ENCODE measurements around the gene KCTD19.
A peak's percentile ranks its signal among the peaks of the same experiment; 100 is the strongest.
"Not testable (repeated sequence)": the region's sequence is repeated elsewhere in the genome, so short reads cannot be mapped to it uniquely, and the experiment has no call there.

Gene KCTD19

DNA sequence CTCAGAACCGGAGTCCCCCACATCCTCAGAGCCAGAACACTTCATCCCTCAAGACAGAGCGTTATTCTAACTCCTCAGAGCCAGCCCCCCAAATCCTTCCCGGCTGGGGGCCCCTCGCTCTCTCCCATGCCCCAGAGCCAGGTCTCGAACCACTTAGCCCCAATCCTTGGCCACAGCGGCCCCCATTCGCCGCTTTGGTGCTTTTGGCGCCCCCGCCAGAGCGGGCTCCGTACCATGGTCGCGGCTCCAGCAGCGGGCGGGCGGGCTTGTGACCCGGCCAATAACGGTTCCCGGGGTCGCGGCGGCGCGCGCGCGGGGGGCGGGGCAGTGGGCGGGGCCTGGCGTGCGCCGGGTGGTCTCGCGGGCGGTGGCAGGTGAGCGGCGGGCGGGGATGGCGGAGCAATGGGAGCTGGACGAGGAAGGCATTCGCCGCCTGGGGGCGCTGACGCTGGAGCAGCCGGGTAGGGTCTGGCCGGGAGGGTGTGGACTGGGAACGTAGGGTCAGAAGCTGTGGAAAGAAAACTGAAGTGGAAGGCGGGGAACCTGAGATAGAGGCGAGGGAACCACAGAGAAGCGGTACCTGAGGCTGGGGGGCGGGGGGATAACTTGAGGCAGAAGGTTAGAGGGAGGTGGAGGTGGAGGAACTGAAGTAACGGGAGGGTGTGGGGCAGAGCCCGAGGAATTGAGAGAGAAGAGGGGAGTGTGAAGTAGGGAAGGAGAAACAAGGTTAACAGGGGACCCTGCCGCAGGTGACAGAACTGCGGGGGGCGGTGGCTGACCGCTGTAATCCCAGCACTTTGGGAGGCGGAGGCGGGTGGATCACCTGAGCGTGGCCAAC, at the start of gene KCTD19, which contains the start of gene LRRC36:
Gene KCTD19, minus strand, starts transcription at position 270 of the 838 bp plus-strand sequence. Its CDS starts 34 bp downstream, at position 236.
Gene LRRC36, plus strand, starts transcription at position 344 of the 838 bp plus-strand sequence. Its CDS starts 48 bp downstream, at position 392.
- peak; percentile 43 for DNase-seq

DNA sequence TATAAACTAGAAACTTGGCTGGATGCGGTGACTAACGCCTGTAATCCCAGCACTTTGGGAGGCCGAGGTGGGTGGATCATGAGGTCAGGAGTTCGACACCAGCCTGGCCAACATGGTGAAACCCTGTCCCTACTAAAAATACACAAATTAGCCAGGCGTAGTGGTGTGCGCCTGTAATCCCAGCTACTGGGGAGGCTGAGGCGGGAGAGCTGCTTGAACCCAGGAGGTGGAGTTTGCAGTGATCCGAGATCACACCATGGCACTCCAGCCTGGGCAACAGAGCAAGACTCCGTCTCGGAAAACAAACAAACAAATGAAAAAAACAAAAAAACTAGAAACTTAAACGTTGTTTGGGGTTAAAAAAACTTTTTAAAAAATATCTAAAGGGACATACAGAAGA, 49.5 kb upstream of the KCTD19 start:
- not testable (repeated sequence) for DNase-seq

DNA sequence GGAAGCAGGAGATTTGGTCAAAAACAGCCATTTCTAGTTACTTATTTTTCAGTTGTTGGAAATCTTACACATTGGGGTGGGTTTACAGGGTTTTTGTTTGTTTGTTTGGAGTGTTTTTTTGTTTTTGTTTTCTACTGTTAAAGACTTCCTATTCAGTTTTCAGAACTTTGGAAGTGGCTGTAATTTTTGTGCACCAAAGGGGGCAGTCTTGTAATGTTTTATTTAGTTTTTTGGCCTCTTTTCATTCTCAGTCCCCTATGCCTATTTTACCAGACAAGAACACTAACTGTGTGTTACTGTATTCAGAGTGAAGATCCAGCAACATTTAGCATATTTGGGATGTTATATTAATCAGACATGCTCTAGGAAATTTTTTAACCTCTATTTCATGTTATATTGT, 46.1 kb upstream of the KCTD19 start:
- no peak for DNase-seq

DNA sequence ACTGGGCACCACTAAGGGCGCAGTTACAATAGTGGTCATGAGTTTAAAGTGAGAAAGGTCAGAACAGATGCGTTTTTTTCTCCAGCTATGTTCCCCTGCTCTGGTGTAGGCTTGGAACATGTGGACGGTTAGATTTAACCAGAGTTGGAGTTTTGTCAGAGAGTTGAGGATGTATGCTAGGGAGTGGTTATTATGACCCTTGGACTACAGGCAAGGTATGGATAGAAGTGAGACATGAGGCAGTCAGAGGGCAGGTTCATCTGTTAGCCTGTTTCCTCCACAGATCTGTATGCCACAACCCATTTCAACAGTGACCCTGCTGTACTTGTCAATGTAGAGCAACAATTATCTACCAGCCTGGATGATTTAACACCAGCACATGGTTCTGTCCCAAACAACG, 44.1 kb upstream of the KCTD19 start:
- DNase-seq, result no peak

DNA sequence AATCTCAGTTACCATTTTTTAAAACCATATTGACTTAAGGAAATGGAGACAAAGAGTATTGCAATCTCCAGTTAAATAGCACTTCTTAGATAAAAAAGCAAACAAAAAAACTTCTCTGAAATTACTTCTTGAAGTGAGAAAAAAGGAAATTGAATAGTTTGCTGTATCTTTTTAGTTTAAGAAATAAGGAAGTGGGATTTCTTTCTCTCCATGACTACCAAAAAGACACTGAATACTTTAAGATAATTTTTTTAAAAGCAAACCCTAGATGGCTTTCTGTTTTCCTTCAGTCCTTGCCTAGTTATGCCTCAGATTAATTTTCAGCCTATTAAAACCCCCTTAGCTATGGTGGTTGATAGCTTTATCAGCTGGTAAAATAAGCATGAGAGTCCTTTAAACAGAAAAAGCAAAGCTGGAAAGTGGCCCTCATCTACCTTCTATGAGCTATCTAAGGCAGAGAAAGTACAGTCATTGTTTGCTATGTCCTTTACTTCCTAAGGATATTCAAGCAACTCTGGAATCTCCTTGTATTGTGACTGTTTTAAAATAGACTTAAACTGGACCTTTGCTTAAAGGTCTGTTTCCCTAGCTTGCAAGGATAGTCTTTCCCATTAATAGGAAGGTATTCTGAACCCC, 38.2 kb upstream of the KCTD19 start:
- no peak for DNase-seq

DNA sequence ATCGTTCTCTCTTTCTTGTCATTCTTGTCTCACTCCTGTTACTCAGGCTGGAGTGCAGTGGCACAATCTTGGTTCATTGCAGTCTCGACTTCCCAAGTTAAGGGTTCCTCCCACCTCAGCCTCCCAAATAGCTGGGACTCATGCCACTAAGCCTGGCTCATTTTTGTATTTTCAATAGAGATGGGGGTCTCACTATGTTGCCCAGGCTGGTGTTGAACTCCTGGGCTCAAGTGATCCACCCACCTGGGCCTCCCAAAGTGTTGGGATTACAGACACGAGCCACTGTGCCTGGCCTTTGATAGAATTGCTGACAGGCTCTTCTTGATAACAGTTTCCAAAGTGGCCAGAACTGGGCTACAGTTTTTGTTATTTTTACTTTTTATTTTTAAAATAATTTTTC, 34.5 kb upstream of the KCTD19 start:
- DNase-seq, result no peak

DNA sequence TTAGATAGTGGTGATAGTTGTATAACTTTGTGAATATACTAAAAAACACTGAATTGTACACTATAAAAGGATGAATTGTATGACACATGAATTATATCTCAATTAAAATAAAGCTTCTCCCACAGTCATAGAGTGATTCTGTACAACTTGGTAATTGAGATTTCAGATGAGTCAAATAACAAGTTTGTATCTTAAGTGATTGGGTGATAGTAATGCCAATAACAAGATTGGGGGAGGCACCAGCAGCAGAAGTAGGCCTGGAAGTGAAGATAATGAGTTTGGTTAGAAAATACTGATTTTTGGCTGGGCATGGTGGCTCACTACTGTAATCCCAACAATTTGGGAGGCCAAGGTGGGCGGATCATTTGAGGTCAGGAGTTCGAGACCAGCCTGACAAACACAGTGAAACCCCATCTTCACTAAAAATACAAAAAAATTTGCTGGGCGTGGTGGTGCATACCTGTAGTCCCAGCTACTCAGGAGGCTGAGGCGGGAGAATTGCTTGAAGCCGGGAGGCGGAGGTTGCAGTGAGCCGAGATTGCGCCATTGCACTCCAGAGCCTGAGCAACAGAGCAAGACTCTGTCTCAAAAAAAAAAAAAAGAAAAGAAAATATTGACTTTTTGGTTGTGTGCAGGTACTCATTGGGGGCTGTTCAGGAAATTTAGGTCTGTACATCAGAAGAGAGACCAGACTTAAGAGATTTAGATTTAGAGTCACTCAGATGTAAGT, 33.2 kb upstream of the KCTD19 start:
- not testable (repeated sequence) for DNase-seq

DNA sequence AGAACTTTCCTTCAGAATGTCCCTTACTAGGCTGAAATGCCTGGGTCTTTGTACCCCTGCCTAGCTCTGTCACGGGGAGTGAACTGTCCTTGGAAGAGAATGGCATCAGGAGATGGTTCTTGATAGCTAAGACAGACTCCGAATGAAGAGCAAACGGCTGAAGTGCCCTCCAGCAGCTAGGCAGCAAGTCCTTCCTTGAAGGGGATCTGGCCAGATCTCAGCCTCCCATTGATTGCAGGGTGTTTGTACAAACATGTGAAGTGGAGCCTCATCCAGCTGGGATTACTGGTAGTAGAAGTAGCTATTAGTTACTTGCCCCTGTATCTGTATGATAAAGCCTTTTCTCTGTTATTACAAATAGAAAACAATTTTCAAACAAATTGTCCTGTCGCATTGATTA, 31.0 kb upstream of the KCTD19 start:
- DNase-seq, result peak; percentile 58

DNA sequence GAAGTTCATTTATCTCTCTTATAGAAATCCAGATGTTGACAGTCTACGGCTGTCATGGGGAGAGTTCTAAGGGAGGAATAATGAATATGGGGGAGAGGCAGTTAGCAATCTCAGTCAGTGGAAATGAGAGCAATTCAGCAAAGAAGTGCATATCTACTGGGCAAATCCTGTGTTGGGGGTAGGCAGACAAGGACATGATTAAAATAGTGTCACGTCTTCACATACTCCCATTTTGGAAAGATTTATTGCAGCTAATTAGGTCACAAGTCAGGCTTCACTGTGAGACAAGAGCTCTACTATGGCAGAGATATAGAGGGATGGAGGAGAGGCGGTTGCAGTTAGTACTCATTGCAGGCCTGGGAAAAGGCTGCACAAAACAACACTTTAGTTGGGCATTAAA, 29.9 kb upstream of the KCTD19 start:
- peak; percentile 75 for DNase-seq

DNA sequence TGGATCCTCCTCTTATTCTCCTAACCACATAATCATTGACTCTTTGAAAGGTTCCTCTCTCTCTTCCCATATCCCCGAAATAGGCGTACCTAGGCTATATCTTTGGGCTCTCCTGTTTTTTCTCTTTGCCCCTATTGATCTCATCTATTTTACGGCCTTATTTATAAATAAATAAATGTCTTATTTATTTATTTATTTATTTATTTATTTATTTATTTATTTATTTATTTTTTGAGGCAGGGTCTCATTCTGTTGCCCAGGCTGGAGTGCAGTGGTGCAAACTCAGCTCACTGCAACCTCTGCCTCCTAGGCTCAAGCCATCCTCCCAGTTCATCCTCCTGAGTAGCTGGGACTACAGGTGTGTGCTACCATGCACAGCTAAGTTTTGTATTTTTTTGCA, 25.9 kb upstream of the KCTD19 start:
- DNase-seq, result not testable (repeated sequence)

DNA sequence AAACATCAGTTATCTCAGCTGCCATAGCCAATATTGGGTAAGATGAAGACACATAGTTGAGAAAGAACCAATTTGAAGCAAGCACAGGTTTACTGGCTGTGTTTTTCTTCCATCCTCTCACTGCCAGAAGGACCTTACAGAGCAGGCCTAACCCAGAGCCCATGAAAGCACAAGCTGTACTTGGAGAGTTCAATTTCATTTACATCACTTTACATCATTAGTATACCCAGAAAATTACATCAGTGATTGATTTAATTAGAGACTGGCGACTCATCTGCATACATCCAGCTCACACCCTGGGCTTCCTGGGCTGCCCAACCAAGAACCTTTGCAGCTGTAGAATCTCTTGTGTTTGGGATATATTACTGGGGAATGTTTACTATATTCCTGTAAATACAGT, 23.8 kb upstream of the KCTD19 start:
- no peak for DNase-seq

DNA sequence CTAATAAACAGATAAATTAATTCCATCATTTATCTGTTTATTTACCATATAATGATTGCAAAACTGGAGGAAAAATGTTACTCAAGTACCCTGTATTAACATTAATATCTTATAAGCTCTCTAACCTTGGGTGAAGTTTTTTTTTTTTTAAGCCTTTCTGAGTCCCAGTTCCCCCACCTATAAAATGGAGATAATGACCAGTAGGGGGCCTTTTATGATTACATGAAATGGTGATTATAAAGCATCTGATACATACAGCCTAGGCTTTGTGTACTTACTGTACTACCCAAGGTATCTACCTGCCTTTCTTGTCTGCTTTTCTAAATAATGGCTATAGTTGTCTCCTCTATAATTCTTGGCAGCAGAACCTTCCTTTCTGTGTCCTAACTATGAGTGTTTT, 22.6 kb upstream of the KCTD19 start:
- DNase-seq, result no peak

DNA sequence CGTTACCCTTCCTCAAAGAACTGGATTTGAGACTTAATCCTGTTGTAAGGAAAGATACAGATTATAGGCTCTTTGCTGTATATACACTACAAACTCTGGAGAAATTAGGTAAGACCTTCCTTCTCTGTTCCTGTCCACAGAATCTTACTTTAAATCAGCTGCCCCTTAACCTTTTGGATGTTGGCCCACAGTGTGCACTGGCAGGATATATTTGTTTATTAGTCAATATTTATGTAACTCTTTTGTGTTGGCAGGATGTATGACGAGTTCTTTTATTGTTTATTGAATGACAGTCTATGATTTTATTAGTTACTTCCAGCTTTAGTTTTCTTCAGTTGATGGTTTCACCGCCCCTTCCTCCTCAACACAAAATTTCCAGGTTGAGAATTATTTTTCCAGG, 19.8 kb upstream of the KCTD19 start:
- DNase-seq, result no peak

DNA sequence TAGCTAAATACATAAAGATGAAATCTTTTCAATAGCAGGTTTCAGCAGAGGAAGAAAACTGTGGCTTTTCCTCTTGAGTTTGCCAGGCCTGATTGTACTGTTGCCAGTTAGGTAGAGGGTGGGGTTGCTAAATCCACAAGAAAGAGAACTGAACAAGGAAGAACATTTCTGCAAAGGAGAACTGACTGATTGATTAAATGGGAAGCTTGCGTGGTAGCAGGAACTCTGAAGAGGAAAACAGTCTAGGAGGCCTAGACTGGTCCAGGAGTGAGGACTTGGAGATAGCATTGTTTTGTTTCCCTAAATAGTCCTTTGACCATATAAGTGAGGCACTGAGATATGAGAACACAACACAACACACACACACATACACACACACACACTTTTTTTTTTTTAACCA, 18.9 kb upstream of the KCTD19 start:
- DNase-seq, result no peak

DNA sequence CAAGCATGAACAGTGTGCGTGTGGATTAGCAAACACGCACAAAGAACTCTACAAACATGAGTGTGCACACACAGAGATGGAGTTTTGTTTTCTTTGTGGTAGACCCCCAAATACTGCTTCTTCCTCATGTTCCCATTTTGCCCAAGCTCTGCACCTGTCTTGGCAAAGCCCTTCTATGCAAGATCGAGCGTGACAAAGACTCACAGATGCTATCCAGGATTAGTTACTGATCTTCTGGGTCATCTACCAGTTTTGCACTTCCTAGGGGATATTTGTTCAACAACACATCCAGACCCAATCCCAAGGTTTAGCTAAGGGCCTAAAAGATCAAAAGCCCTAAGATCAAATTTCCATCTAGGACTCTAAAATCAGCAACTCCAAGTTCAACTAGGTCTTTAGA, 16.1 kb upstream of the KCTD19 start:
- no peak for DNase-seq

DNA sequence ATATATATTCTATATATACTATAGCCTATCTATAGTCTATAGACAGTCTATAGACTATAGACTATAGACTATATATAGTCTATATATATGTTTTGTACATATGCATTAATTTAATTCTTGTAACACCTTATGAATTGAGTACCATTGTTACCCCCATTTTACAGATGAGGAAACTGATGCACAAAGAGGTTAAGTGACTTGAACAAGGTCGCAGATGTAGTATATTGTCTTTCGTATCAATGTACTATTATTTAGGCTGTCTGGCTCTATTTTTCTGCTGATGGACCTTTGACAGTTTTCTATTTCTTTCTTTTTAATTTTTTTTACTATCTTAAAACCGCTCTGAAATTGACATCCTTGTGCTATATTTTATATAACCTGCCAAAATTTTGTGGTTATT, 14.7 kb upstream of the KCTD19 start:
- no peak for DNase-seq

DNA sequence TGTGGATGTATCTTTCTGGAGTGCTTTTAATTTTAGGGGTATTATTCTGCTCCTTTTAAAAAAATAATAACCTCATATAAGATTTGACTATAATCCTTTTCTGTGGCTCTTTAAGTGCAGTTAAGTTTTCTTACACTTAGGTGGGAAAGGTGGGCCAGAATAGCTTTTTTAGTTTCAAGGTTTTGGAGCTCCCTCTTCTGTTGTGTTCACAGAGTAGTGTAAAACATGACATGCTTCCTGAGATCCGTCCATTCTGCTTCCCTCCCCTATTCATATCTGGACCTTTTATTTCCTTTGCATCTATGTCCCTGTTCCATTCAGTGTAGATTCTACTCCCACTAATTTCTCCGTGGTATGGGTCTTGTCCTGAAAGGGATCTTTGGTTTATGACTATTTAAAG, 12.9 kb upstream of the KCTD19 start:
- DNase-seq, result no peak

DNA sequence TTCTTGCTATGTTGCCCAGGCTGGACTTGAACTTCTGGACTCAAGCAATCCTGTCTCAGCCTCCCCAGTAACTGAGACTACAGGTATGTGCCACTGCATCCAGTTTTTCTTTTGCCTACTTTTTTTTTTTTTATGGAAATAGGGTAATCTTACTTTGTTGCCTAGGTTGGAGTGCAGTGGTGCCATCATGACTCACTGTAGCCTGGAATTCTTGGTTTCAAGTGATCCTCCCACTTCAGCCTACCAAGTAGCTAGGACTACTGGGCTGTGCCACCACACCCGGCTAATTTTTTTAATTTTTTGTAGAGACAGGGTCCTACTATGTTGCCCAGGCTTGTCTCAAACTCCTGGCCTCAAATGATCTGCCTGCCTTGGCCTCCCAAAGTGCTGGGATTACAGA, 10.1 kb upstream of the KCTD19 start:
- DNase-seq, result no peak

DNA sequence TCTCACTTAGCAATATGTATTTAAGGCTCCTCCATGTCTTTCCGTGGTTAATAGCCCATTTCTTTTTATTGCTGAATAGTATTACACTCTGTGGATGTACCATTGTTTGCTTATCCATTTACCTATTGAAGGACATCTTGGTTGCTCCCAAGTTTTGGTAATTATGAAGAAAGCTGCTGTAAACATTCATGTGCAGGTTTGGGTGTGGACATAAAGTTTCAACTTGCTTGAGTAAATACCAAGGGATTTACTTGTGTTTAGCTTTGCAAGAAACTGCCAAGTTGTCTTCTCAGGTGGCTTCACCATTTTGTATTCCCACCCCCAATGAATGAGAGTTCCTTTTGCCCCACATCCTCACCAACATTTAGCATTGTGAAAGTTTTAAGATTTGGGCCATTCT, 9.6 kb upstream of the KCTD19 start:
- no peak for DNase-seq

DNA sequence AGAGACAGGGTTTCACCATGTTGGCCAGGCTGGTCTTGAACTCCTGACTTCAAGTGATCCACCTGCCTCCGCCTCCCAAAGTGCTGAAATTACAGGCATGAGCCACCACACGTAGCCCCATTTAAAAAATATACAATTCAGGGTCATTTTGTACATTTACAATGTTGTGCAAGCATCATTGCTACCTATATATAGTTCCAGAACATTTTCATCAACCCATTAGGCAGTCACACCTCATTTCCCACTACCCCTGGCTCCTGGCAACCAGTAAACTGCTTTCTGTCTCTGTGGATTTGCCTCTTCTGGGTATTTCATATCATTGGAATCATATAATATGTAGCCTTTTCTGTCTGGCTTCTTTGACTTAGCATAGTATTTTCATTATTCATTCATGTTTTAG, 6.8 kb upstream of the KCTD19 start:
- DNase-seq, result no peak

DNA sequence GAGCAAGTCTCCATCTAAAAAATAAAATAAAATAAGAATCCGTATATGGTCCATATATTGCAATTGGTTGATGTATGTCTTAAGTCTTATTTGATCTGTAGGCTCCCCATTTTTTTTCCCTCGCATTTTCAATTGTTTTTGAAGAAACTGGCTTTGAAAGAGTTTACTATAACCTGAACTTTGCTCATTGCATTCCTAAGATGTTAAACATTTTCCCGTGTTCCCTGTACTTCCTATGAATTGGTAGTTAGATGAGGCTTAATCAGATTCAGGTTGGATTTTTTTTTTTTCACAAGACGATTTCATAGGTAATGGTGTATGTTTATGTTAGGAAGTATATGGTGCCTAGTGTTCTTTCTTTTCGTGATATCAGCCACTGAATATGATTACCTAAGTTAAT, 3.4 kb upstream of the KCTD19 start:
- no peak for DNase-seq

DNA sequence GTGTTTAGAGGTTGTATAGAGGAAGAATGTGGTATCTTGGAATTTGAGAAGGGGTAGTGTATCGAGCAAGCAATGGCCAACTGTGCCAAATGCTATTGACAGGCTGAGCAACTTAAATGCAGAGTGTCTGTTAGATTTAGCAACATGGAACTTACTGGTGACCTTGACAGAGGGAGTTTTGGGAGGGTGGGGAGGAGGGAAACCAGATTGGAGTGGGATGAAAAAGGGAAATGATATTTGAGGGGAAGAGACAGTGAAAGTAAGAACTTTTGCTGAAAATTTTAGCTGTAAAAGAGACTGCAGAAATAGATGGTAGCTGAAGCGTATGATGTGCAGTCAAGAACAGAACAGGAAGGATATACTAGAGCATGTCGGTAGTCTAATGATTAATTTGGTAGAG, 1.2 kb upstream of the KCTD19 start:
- DNase-seq, result no peak

DNA sequence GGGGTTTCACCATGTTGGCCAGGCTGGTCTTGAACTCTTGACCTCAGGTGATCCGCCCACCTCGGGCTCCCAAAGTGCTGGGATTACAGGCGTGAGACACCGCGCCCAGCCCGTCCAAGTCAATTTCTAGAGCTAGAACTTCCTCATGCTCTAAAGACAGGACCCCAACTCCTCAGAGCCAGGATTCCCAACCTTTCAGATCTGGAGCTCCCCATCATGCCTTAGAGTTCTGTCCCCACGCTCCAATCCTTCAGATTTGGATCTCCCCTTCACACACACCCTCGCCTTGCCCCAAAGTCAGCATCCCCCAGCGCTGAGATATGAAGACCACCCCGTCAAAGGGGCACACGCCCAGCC, 448 bp downstream of the KCTD19 start:
- no peak for DNase-seq

DNA sequence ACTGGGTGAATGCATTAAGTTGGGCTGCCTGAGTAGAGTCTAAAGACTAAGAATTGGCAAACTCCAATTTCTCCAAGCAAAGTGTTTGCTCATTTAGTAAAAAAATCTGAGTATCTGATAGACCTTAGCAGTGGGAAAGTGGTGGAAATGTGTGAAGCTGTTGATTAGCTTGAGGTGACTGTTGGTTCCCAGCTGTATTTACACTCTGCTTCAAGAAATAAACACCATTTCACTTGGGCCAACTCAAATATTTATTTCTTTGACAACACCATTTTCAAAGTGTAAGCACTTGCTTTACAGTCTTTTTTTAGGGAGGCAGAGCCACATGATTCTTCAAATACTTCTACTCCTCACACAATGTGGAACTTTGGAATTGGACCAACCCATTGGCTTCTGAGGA, 8.7 kb downstream of the KCTD19 start:
- DNase-seq, result no peak
